NT2/D1 (cell line): ENCODE measurements around the gene FCN1.

Source experiments
- DNase-seq: peaks from one replicate; pipeline ENCODE4 v3.0.0-alpha.2; 2011; ENCODE audit warnings: low read depth, low spot score
- H3K27me3 ChIP-seq: 2 replicates; pipeline ENCODE4 v1.6.0; 2011; ENCODE audit warnings: mild to moderate bottlenecking; ENCODE audit not compliant: insufficient read length, insufficient read depth
- H3K36me3 ChIP-seq: 2 replicates; pipeline ENCODE4 v1.6.1; 2011; ENCODE audit warnings: mild to moderate bottlenecking, low read length, mixed read lengths; ENCODE audit not compliant: insufficient read depth, insufficient read length
- H3K4me1 ChIP-seq: 2 replicates; pipeline ENCODE4 v1.5.1; 2011; ENCODE audit not compliant: insufficient read depth, insufficient read length
- H3K4me3 ChIP-seq: 2 replicates; pipeline ENCODE4 v1.5.1; 2011; ENCODE audit warnings: low read depth; ENCODE audit not compliant: insufficient read length
- H3K9ac ChIP-seq: 2 replicates; pipeline ENCODE4 v1.6.0; 2011; ENCODE audit warnings: low read depth; ENCODE audit not compliant: insufficient read length
- H3K9me3 ChIP-seq: 2 replicates; pipeline ENCODE4 v1.5.1; 2011; ENCODE audit warnings: mild to moderate bottlenecking, low read length; ENCODE audit not compliant: insufficient read depth
- SUZ12 ChIP-seq: IDR thresholded peaks from 2 replicates; pipeline ENCODE4 v1.6.1; 2011; ENCODE audit not compliant: insufficient read length, insufficient read depth; ENCODE audit errors: extremely low read depth
- YY1 ChIP-seq: IDR thresholded peaks from 2 replicates; pipeline ENCODE4 v1.6.1; 2011; ENCODE audit not compliant: insufficient read length, insufficient read depth
- ZNF274 ChIP-seq: IDR thresholded peaks from 2 replicates; pipeline ENCODE4 v1.6.1; 2011; ENCODE audit warnings: mild to moderate bottlenecking, low read depth, low read length

Gene FCN1

GRCh38 chr9:134875371-134875770, 42.3 kb downstream of the FCN1 start:
- H3K4me1 ChIP-seq = peaks cover 4% of the 10 kb centered on the region
- H3K27me3 ChIP-seq = no peaks in the 10 kb centered on the region
- no peak overlapping the region for H3K4me3 ChIP-seq
- no peak overlapping the region for H3K9ac ChIP-seq
- peaks cover 11% of the 10 kb centered on the region; the same call in 1 of the 2 replicates for H3K9me3 ChIP-seq
- TF ChIP-seq YY1 = no peak
- H3K36me3 ChIP-seq = no peaks in the 10 kb centered on the region
- no peak for DNase-seq

- no peak for TF ChIP-seq ZNF274
- no peak for TF ChIP-seq YY1
- no peak for TF ChIP-seq SUZ12
- no peaks in the 10 kb centered on the region for H3K27me3 ChIP-seq
Observed at GRCh38 chr9:134872482-134873231, 45.1 kb downstream of the FCN1 start.

GRCh38 chr9:134871697-134872340, 45.9 kb downstream of the FCN1 start:
- no peak overlapping the region for H3K9ac ChIP-seq
- H3K36me3 ChIP-seq = no peaks in the 10 kb centered on the region
- peaks cover 11% of the 10 kb centered on the region; the same call in 1 of the 2 replicates for H3K9me3 ChIP-seq
- TF ChIP-seq YY1 (no peak), SUZ12 (no peak), ZNF274 (no peak)
- H3K4me3 ChIP-seq = no peak overlapping the region
- DNase-seq = no peak
- H3K4me1 ChIP-seq = peaks cover 2% of the 10 kb centered on the region
- no peaks in the 10 kb centered on the region for H3K27me3 ChIP-seq

More at GRCh38 chr9:134872482-134873231, 45.1 kb downstream of the FCN1 start:
- Histone ChIP-seq H3K4me1 (peaks cover 2% of the 10 kb centered on the region), H3K9ac (no peak overlapping the region), H3K9me3 (peaks cover 11% of the 10 kb centered on the region; the same call in 1 of the 2 replicates), H3K36me3 (no peaks in the 10 kb centered on the region), H3K4me3 (no peak overlapping the region)
- DNase-seq = no peak

GRCh38 chr9:134870746-134871662, 46.7 kb downstream of the FCN1 start:
- TF ChIP-seq SUZ12 (no peak), ZNF274 (no peak), YY1 (no peak)
- H3K9ac ChIP-seq = no peak overlapping the region
- H3K36me3 ChIP-seq = no peaks in the 10 kb centered on the region
- H3K27me3 ChIP-seq = no peaks in the 10 kb centered on the region
- peaks cover 11% of the 10 kb centered on the region; the same call in 1 of the 2 replicates for H3K9me3 ChIP-seq
- peaks cover 2% of the 10 kb centered on the region for H3K4me1 ChIP-seq
- H3K4me3 ChIP-seq = no peak overlapping the region
- DNase-seq = no peak

GRCh38 chr9:134870301-134870694, 47.4 kb downstream of the FCN1 start:
- no peaks in the 10 kb centered on the region for H3K27me3 ChIP-seq
- no peaks in the 10 kb centered on the region for H3K36me3 ChIP-seq
- DNase-seq = no peak

GRCh38 chr9:134869554-134870300, 48.0 kb downstream of the FCN1 start:
- no peaks in the 10 kb centered on the region for H3K27me3 ChIP-seq
- no peaks in the 10 kb centered on the region for H3K36me3 ChIP-seq
- DNase-seq = no peak
- peaks cover 9% of the 10 kb centered on the region; the same call in 1 of the 2 replicates for H3K9me3 ChIP-seq
- peaks cover 2% of the 10 kb centered on the region for H3K4me1 ChIP-seq
- H3K9ac ChIP-seq = no peak overlapping the region
- no peak overlapping the region for H3K4me3 ChIP-seq
- no peak for TF ChIP-seq YY1
- TF ChIP-seq ZNF274 = no peak
- no peak for TF ChIP-seq SUZ12

More at GRCh38 chr9:134870301-134870694, 47.4 kb downstream of the FCN1 start:
- H3K9ac ChIP-seq = no peak overlapping the region
- H3K4me3 ChIP-seq = no peak overlapping the region
- TF ChIP-seq SUZ12 = no peak
- no peak for TF ChIP-seq ZNF274
- TF ChIP-seq YY1 = no peak
- H3K4me1 ChIP-seq = peaks cover 2% of the 10 kb centered on the region
- peaks cover 11% of the 10 kb centered on the region; the same call in 1 of the 2 replicates for H3K9me3 ChIP-seq
